CD14-positive monocyte (primary cell): ENCODE data around the gene KCNQ1OT1. TPM values are rescaled to one million over a fixed set of nuclear protein-coding genes. Genes with fewer than 3 reads are reported as not detected.

Source experiments
- DNase-seq, 3 donors: peaks; one replicate each; pipeline ENCODE4 v3.0.0-alpha.2; 2011 to 2022
- H2AFZ ChIP-seq: 2 replicates; pipeline ENCODE4 v1.6.0; 2012; ENCODE audit warnings: mild to moderate bottlenecking, low read depth, low read length, inconsistent platforms; ENCODE audit not compliant: insufficient read depth, poor library complexity, severe bottlenecking
- H3K27ac ChIP-seq, 2 donors: 1 replicate in 1 of 2; 2 replicates in 1 of 2; pipeline ENCODE4 v1.5.1; 2012 to 2013; ENCODE audit warnings: low read length in 2 of 2, control low read depth in 1 of 2, inconsistent platforms in 1 of 2, low read depth in 1 of 2, mild to moderate bottlenecking in 1 of 2
- H3K27me3 ChIP-seq, 2 donors: one replicate each; pipeline versions ENCODE4 v1.6.0 to v1.6.1; 2011 to 2013; ENCODE audit warnings: low read length in 2 of 2; ENCODE audit not compliant: control insufficient read depth in 2 of 2, insufficient read depth in 2 of 2
- H3K36me3 ChIP-seq, 2 donors: replicated peaks in 1 of 2; 1 replicate in 1 of 2; 2 replicates in 1 of 2; pipeline versions ENCODE4 v1.5.1 to v1.6.1; 2012 to 2013; ENCODE audit warnings: low read length in 2 of 2, control low read depth in 1 of 2, inconsistent platforms in 1 of 2, mild to moderate bottlenecking in 1 of 2; ENCODE audit not compliant: insufficient read depth in 2 of 2, control insufficient read depth in 1 of 2
- H3K4me1 ChIP-seq, 2 donors: 1 replicate in 1 of 2; 2 replicates in 1 of 2; pipeline versions ENCODE4 v1.5.1 to v1.6.1; 2012 to 2013; ENCODE audit warnings: low read length in 2 of 2, control low read depth in 1 of 2, inconsistent platforms in 1 of 2, mild to moderate bottlenecking in 1 of 2, moderate library complexity in 1 of 2; ENCODE audit not compliant: insufficient read depth in 2 of 2, control insufficient read depth in 1 of 2
- H3K4me2 ChIP-seq: replicated peaks from 2 replicates; pipeline ENCODE3; 2012; ENCODE audit warnings: low read length, moderate library complexity, mild to moderate bottlenecking; ENCODE audit not compliant: poor library complexity, severe bottlenecking; ENCODE audit errors: extremely low read depth
- H3K4me3 ChIP-seq, 3 experiments: fragments of 200-600 bp in 1 of 3; sonication (generic) in 1 of 3; replicated peaks in 1 of 3; 1 replicate in 2 of 3; 2 replicates in 1 of 3; pipeline ENCODE4 v1.5.1; 2011 to 2013; ENCODE audit warnings: low read length in 3 of 3, mild to moderate bottlenecking in 3 of 3, control low read depth in 2 of 3, low read depth in 2 of 3, inconsistent platforms in 1 of 3, moderate library complexity in 1 of 3
- H3K79me2 ChIP-seq: 2 replicates; pipeline ENCODE4 v1.6.0; 2012; ENCODE audit warnings: mild to moderate bottlenecking, control low read depth, inconsistent platforms, low read length, moderate library complexity; ENCODE audit not compliant: insufficient read depth
- H3K9ac ChIP-seq: 2 replicates; pipeline ENCODE4 v1.6.0; 2017; ENCODE audit warnings: low read length, mild to moderate bottlenecking; ENCODE audit not compliant: insufficient read depth, poor library complexity, severe bottlenecking
- H3K9me3 ChIP-seq, 2 donors: replicated peaks in 1 of 2; 1 replicate in 1 of 2; 2 replicates in 1 of 2; pipeline versions ENCODE4 v1.5.1 to v1.6.1; 2012 to 2013; ENCODE audit warnings: low read length in 2 of 2, control low read depth in 1 of 2; ENCODE audit not compliant: control insufficient read depth in 1 of 2, insufficient read depth in 1 of 2
- H4K20me1 ChIP-seq: 2 replicates; pipeline ENCODE4 v1.6.0; 2012; ENCODE audit warnings: mild to moderate bottlenecking, low read length, control low read depth, moderate library complexity; ENCODE audit not compliant: insufficient read depth
- H3K27ac Mint-ChIP-seq, 7 donors: one replicate each; pipeline ENCODE4 v1.8.0; 2020; ENCODE audit warnings: mild to moderate bottlenecking in 7 of 7, mixed read lengths in 7 of 7, moderate library complexity in 6 of 7, inconsistent platforms in 2 of 7
- H3K27me3 Mint-ChIP-seq, 3 donors: one replicate each; pipeline ENCODE4 v1.8.0; 2021 to 2022; ENCODE audit warnings: low read depth in 3 of 3, mild to moderate bottlenecking in 3 of 3, mixed read lengths in 3 of 3, moderate library complexity in 3 of 3, inconsistent platforms in 1 of 3
- H3K36me3 Mint-ChIP-seq, 2 donors: one replicate each; pipeline ENCODE4 v1.8.0; 2020; ENCODE audit warnings: mixed read lengths in 2 of 2, inconsistent platforms in 1 of 2, mild to moderate bottlenecking in 1 of 2
- H3K4me1 Mint-ChIP-seq: one replicate; pipeline ENCODE4 v1.8.0; 2020; ENCODE audit warnings: mild to moderate bottlenecking, mixed read lengths
- H3K4me3 Mint-ChIP-seq, 2 donors: one replicate each; pipeline ENCODE4 v1.8.0; 2020; ENCODE audit warnings: mild to moderate bottlenecking in 2 of 2, mixed read lengths in 2 of 2, moderate library complexity in 1 of 2
- H3K9me3 Mint-ChIP-seq, 7 donors: one replicate each; pipeline ENCODE4 v1.8.0; 2020 to 2022; ENCODE audit warnings: mixed read lengths in 7 of 7, mild to moderate bottlenecking in 6 of 7, moderate library complexity in 6 of 7, inconsistent platforms in 2 of 7
- WGBS: methylation state at CpG from one replicate; pipeline ENCODE4 v1.1.5; 2013; ENCODE audit warnings: missing lambda C conversion rate; ENCODE audit not compliant: insufficient coverage; 5-methylcytosine and 5-hydroxymethylcytosine counted together
- intact Hi-C, 2 donors: fragments of 100-400 bp; cut with micrococcal nuclease; formaldehyde crosslinking; loops; one replicate each; pipeline versions ENCODE4 v1.15.0 to v1.15.1; 2023
- polyA plus RNA-seq, 3 donors: library from polyadenylated mRNA; depleted of rRNA in 1 of 3; unstranded in 2 of 3; stranded (reverse) in 1 of 3; fragments of 300-500 nt in 2 of 3; fragments of >200 nt in 1 of 3; fragmentation: Illumina TruSeq in 2 of 3; gene quantifications; 1 replicate in 2 of 3; 2 replicates in 1 of 3; pipeline ENCODE4 v1.2.3, GENCODE V29; 2012 to 2021
- TF ChIP-seq, protein P1 (sequence below): fragments of 200-600 bp; IDR thresholded peaks from one replicate; pipeline ENCODE4 v1.8.0; 2022; ENCODE audit warnings: antibody characterized with exemption, mild to moderate bottlenecking

Gene KCNQ1OT1
- polyA plus RNA-seq, 3 donors = 0.01 to 0.04 (median 0.03) TPM

DNA sequence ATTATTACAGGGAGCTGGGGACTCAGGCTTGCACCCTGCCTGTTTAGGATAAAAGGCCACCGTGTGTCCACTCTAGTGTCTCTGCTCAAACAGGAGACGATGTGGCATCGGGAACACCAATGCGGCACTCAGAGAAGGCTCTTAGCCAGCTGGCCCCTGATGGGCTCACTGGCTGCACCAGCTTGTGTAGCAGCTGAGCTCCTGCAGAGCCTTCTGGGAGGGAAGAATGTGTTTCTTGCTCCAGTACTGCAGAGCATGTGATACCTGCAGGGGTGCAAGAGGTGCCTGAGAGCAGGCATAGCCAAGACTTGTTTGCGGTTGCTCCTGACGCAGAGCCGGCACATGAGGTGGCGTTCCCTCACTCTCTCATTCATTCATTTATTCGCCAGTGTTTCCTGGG lies 44.4 kb upstream of the KCNQ1OT1 start:
- Mint-ChIP-seq H3K4me1 (peaks cover 19% of the 10 kb centered on the region), H3K4me3 (no peak overlapping the region), H3K27me3 (peaks cover 0 to 5% (median 1%) of the 10 kb centered on the region in 3 donors), H3K36me3 (peaks cover 5% of the 10 kb centered on the region in 2 donors), H3K9me3 (peaks cover 0 to 4% (median 0%) of the 10 kb centered on the region in 7 donors), H3K27ac (no peak overlapping the region)
- peaks cover 13 to 22% of the 10 kb centered on the region in 2 donors for H3K4me1 ChIP-seq
- no peak overlapping the region for H3K27ac ChIP-seq
- DNase-seq = no peak
- no peak overlapping the region for H3K4me3 ChIP-seq
- intact Hi-C loops = no loop called here
- no peaks in the 10 kb centered on the region for H3K9me3 ChIP-seq
- peaks cover 90% of the 10 kb centered on the region for H4K20me1 ChIP-seq
- H3K9ac ChIP-seq = no peak overlapping the region
- no peak overlapping the region for H3K4me2 ChIP-seq
- no peak overlapping the region for H2AFZ ChIP-seq
- H3K27me3 ChIP-seq = no peaks in the 10 kb centered on the region
- H3K79me2 ChIP-seq = no peaks in the 10 kb centered on the region
- 96% methylated on average over 7 of the region's 9 CpGs for WGBS
- peaks cover 0 to 5% of the 10 kb centered on the region in 2 donors for H3K36me3 ChIP-seq
- TF ChIP-seq, protein P1, sequence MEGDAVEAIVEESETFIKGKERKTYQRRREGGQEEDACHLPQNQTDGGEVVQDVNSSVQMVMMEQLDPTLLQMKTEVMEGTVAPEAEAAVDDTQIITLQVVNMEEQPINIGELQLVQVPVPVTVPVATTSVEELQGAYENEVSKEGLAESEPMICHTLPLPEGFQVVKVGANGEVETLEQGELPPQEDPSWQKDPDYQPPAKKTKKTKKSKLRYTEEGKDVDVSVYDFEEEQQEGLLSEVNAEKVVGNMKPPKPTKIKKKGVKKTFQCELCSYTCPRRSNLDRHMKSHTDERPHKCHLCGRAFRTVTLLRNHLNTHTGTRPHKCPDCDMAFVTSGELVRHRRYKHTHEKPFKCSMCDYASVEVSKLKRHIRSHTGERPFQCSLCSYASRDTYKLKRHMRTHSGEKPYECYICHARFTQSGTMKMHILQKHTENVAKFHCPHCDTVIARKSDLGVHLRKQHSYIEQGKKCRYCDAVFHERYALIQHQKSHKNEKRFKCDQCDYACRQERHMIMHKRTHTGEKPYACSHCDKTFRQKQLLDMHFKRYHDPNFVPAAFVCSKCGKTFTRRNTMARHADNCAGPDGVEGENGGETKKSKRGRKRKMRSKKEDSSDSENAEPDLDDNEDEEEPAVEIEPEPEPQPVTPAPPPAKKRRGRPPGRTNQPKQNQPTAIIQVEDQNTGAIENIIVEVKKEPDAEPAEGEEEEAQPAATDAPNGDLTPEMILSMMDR = no peak

DNA sequence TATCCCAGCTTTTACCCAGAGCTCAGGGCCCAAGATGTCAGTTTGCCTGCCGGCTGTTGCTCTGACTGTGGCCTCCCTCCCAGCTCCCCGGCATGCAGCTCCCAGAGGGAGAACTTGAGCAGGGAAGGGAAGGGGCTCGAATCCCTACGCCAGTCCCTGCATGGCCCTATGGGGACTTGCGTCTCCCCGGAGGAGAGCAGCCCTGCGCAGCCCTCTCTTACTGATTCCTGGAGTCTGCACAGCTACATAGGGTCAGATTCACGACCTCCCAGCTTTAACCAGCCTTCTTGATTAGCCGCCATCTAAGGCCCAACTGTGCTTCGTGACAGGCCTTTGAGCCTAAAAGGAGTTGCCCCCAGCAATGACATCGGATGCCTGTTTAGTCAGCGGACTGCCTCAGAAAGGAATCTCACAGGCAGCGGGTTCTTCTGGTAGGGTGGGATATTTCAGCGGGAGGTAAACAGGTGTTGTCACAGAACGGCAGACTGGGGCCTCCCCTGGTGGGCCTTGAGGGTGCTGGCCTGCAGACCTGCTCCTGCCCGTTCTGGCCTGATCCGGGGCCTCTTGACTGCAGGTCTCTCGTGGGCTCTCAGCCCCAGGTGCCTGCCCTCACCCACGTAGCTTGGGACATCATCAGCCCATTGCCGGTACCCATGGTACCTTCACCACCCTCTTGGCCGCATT lies 43.8 kb upstream of the KCNQ1OT1 start:
- no peak overlapping the region for H3K9ac ChIP-seq
- H4K20me1 ChIP-seq = peaks cover 90% of the 10 kb centered on the region
- Mint-ChIP-seq H3K4me1 (peaks cover 19% of the 10 kb centered on the region), H3K9me3 (peaks cover 0 to 2% (median 0%) of the 10 kb centered on the region in 7 donors), H3K4me3 (no peak overlapping the region), H3K36me3 (peaks cover 2 to 5% of the 10 kb centered on the region in 2 donors), H3K27me3 (peaks cover 0 to 5% (median 1%) of the 10 kb centered on the region in 3 donors), H3K27ac (no peak overlapping the region)
- H3K36me3 ChIP-seq = peaks cover 0 to 5% of the 10 kb centered on the region in 2 donors
- no peak overlapping the region for H3K4me3 ChIP-seq
- TF ChIP-seq, protein P1 = no peak
- no peak overlapping the region for H2AFZ ChIP-seq
- intact Hi-C loops = no loop called here
- no peaks in the 10 kb centered on the region for H3K27me3 ChIP-seq
- H3K4me2 ChIP-seq = no peak overlapping the region
- DNase-seq = no peak
- no peak overlapping the region for H3K27ac ChIP-seq
- no peaks in the 10 kb centered on the region for H3K79me2 ChIP-seq
- H3K4me1 ChIP-seq = peaks cover 13 to 22% of the 10 kb centered on the region in 2 donors
- over 99% methylated on average over 19 of the region's 21 CpGs for WGBS
- no peaks in the 10 kb centered on the region for H3K9me3 ChIP-seq
